ENCODE results near the gene TTC23.
A peak's percentile ranks its signal among the peaks of the same experiment; 100 is the strongest.

Gene TTC23

DNA sequence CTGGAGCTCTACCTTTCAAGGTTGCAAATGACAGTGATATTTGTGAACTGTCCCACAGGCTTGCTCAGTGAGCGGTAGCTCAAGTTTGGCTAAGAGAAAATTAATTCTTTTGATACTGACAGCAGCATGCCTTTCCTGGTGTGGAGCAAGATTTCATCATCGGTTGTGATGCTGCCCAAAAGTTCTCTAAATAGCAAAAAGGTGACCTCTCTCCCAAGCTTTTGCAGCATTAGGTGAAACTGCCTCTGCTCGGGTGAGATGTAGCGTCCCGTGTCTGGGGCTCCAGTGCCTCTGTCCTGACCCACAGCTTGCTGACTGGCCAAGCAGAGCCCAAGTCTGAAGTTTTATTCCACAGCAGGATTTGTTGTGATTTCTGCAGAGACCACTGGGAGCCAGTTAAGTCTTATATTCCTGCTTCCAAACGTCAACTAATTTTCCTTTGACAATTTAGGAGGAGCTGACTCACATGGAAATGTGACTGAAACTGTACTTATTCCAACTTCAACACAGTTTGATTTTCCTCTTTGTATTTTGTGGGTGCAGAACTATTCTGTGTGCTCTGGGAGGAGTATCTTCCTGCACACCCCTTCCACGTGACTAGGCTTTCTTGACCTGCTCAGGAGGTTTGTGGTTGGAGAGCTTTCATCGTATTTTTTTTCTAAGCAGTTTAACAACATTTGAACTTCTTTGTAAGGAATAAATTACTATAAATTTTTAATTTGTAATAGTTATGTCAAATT lies 138.6 kb downstream of the TTC23 start:
- TF ChIP-seq CTCF (conservative IDR thresholded peaks at IDR 0.05; ENCODE audit: low read depth, low read length) = no peak
- H3K4me3 ChIP-seq (IDR thresholded peaks at IDR 0.05; ENCODE audit: insufficient read depth, low read depth, low read length) = no peak overlapping the region
- no peaks in the 10 kb centered on the region for H3K36me3 ChIP-seq (ENCODE audit: insufficient read depth)
- no peak overlapping the region for H3K27ac ChIP-seq
- no peaks in the 10 kb centered on the region for H3K79me2 ChIP-seq (ENCODE audit: insufficient read depth, low read depth)
- peaks cover 54% of the 10 kb centered on the region for H3K4me1 ChIP-seq (ENCODE audit: low read depth, poor library complexity, severe bottlenecking)
- no peak overlapping the region for H3K4me2 ChIP-seq
- H3K27me3 ChIP-seq (ENCODE audit: insufficient read depth, low read depth) = no peaks in the 10 kb centered on the region
- H3K9ac ChIP-seq = no peak overlapping the region
- no peaks in the 10 kb centered on the region for H4K20me1 ChIP-seq (ENCODE audit: insufficient read depth)
- H2AFZ ChIP-seq (ENCODE audit: low read depth) = no peak overlapping the region

- H3K4me2 ChIP-seq = 0 out of 2 replicates have a peak overlapping the region, but pooled peaks have one; percentile 15
- no peak for TF ChIP-seq CTCF (conservative IDR thresholded peaks at IDR 0.05; ENCODE audit: low read depth, low read length)
Observed at GRCh38 chr15:99110093-99110492, 139.3 kb downstream of the TTC23 start.

GRCh38 chr15:99109555-99110021 lies 139.8 kb downstream of the TTC23 start:
- Histone ChIP-seq H2AFZ (ENCODE audit: low read depth) (no peak overlapping the region), H3K4me3 (IDR thresholded peaks at IDR 0.05; ENCODE audit: insufficient read depth, low read depth, low read length) (no peak overlapping the region), H3K27ac (peak overlapping the region; percentile 59; the same call in 1 of the 2 replicates), H3K27me3 (ENCODE audit: insufficient read depth, low read depth) (no peaks in the 10 kb centered on the region), H3K4me2 (peak overlapping the region; percentile 15; the same call in 1 of the 2 replicates), H3K4me1 (ENCODE audit: low read depth, poor library complexity, severe bottlenecking) (peaks cover 54% of the 10 kb centered on the region), H3K79me2 (ENCODE audit: insufficient read depth, low read depth) (no peaks in the 10 kb centered on the region), H3K9ac (peak overlapping the region; percentile 3; the same call in 1 of the 2 replicates), H4K20me1 (ENCODE audit: insufficient read depth) (no peaks in the 10 kb centered on the region), H3K36me3 (ENCODE audit: insufficient read depth) (no peaks in the 10 kb centered on the region)
- no peak for TF ChIP-seq CTCF (conservative IDR thresholded peaks at IDR 0.05; ENCODE audit: low read depth, low read length)

More at GRCh38 chr15:99110093-99110492, 139.3 kb downstream of the TTC23 start:
- H3K36me3 ChIP-seq (ENCODE audit: insufficient read depth) = no peaks in the 10 kb centered on the region
- H3K27me3 ChIP-seq (ENCODE audit: insufficient read depth, low read depth) = no peaks in the 10 kb centered on the region
- peak overlapping the region; percentile 59; the same call in 1 of the 2 replicates for H3K27ac ChIP-seq
- no peaks in the 10 kb centered on the region for H4K20me1 ChIP-seq (ENCODE audit: insufficient read depth)
- H3K4me3 ChIP-seq (IDR thresholded peaks at IDR 0.05; ENCODE audit: insufficient read depth, low read depth, low read length) = no peak overlapping the region
- no peaks in the 10 kb centered on the region for H3K79me2 ChIP-seq (ENCODE audit: insufficient read depth, low read depth)
- no peak overlapping the region for H2AFZ ChIP-seq (ENCODE audit: low read depth)
- H3K4me1 ChIP-seq (ENCODE audit: low read depth, poor library complexity, severe bottlenecking) = peaks cover 54% of the 10 kb centered on the region
- H3K9ac ChIP-seq = no peak overlapping the region; the same call in 1 of the 2 replicates

DNA sequence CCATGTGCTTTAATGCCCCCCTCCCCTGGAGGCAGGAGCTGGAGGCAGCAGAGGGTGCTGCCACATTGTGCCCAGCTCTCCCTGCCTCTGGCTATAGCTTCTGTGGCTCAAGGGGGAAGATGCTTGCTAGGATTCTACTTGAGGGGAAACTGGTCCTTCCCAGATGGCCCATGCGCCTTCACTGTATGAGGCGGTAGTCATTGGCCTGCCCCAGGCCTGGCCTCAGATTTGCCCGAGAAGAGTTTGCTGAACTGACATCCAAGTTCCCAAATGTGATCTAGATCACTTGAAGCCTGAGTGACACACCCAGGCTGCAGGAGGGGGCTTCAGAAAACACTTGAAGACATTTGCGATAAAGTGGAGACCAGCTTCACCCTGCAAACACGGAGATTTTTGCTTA lies 140.4 kb downstream of the TTC23 start:
- no peaks in the 10 kb centered on the region for H3K79me2 ChIP-seq (ENCODE audit: insufficient read depth, low read depth)
- H2AFZ ChIP-seq (ENCODE audit: low read depth) = no peak overlapping the region
- peak overlapping the region; percentile 59; the same call in 1 of the 2 replicates for H3K27ac ChIP-seq
- H4K20me1 ChIP-seq (ENCODE audit: insufficient read depth) = no peaks in the 10 kb centered on the region
- no peak overlapping the region; the same call in 1 of the 2 replicates for H3K4me2 ChIP-seq
- peaks cover 54% of the 10 kb centered on the region for H3K4me1 ChIP-seq (ENCODE audit: low read depth, poor library complexity, severe bottlenecking)
- no peak overlapping the region; the same call in 1 of the 2 replicates for H3K9ac ChIP-seq
- H3K36me3 ChIP-seq (ENCODE audit: insufficient read depth) = no peaks in the 10 kb centered on the region
- H3K4me3 ChIP-seq (IDR thresholded peaks at IDR 0.05; ENCODE audit: insufficient read depth, low read depth, low read length) = no peak overlapping the region
- TF ChIP-seq CTCF (conservative IDR thresholded peaks at IDR 0.05; ENCODE audit: low read depth, low read length) = no peak
- no peaks in the 10 kb centered on the region for H3K27me3 ChIP-seq (ENCODE audit: insufficient read depth, low read depth)

Measured in KMS-11 (cell line).